Ammon's horn (tissue), 1 donor: ENCODE data around the gene SLX9.

ENCODE experiments used
- DNase-seq: peaks from one replicate; pipeline ENCODE4 v3.0.0-alpha.2; 2016; ENCODE audit warnings: low spot score

The SLX9 gene

DNA sequence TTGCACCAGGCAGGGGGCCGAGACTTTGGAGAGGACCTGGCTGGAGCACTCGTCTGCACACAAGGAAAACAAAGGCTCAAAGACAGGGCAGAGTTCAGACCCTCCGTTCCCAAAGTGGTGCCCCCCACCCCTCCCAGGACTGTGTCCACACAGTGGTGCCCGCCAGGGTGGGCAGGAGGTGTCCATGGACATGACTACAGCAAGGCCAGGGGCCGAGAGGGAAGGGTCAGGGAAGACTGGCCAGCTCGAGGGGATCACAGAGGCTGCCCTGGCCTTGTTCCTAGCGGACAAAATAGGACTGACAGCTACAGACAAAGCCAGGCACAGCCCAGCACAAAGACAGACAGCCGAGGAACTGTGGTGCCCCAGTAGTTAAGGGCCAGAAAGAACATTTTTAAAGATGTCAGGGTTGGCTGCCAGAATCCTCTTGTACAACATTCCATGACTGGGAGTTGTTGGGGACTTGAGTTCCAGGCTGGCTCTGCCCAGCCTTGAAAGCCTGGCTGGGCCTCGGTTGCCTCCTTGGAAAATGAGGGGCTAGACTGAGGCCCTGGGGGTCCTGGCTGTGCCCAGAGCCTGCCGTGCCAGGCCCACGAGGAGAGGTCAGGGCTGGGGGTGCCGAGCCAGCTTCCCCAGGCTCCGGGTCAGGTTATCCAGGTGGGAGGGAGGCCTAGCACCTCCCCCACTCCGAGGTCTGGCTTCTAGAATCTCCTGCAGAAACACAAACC, 63.7 kb downstream of the SLX9 start:
- DNase-seq = peak; percentile 53

GRCh38 chr21:45004059-45004422, 64.2 kb downstream of the SLX9 start:
- no peak for DNase-seq

- no peak for DNase-seq
These were observed 64.8 kb downstream of the SLX9 start for GRCh38 chr21:45004481-45005247.

DNA sequence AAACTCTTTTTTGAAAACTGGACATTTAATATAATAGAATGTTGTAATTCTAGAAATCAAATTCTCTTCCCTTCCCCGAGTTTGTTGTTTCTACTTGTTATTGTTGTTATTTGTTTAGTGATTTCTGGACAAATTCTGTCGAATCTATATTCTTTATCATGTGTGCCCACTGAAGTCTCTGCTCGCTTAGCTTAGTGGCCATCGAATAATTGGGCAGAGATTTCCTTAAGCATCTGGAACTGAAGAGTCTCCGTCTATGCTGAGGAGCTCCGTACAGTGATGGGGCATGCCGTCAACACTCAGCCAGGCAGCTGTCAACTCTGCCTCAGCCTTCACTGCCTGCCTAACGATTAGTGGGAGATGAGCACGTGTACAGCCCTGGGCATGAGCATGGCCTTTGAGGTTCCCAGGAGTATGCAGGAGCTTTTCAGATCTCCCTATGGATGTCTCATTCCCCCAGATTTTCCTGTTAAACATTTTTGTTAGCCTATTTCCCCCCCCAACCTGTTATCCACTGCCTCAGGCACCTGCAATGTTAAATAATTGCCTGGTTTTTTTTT, 66.8 kb downstream of the SLX9 start:
- DNase-seq = no peak

DNA sequence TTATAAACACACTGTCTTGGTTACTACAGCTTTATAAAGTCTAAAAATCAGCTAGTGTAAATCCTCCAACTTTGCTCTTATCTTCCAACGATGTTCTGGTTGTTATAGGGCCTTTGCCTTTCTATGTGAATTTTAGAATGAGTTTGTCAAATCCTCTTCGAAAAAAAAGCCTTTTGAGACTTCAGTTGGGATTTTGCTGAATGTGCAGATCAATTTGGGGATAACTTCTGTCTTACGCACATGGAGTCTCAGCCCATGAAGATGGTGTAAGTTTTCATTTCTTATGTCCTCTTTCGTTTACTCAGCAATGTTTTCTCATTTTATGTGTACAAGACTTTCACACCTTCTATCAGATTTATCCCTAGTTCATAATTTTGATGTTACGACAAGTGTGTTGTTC, 69.8 kb downstream of the SLX9 start:
- no peak for DNase-seq

DNA sequence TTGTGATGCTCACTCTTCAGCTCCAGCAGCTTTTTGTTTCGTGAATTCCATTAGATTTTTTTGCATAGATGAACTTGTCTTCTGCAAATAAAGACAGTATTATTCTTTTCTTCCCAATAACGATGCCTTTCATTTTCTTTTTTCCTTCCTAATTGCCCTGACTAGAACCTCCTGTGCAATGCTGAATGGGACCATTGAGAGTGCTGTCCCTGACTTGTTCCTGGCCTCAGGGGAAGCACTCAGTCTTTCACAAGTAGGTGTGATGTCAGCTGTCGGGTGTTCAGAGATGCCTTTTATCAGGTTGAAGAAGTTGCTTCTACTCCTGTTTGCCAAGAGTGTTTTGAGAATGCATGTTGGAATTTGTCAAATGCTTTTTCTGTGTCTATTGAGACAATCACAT, 70.3 kb downstream of the SLX9 start:
- no peak for DNase-seq

DNA sequence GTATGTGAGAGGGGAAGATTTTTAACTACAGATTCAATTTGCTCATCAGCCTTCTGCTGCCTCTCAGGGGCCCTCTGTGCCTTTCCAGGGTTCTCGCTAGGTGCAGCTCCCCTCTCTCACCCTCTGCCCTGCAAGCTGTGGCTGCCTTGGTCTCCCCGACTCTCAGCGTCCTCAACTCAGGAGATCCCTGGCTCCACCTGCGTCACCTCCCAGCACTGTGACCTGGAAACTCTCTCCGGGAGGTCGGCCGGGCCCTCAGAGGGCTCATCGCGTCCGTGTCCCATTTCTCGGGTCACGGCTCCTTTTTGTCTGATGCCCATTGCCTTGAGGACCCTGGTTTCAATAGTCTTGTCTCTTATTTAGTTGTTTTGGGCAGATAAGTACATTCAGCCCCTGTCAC, 71.0 kb downstream of the SLX9 start:
- DNase-seq = no peak

DNA sequence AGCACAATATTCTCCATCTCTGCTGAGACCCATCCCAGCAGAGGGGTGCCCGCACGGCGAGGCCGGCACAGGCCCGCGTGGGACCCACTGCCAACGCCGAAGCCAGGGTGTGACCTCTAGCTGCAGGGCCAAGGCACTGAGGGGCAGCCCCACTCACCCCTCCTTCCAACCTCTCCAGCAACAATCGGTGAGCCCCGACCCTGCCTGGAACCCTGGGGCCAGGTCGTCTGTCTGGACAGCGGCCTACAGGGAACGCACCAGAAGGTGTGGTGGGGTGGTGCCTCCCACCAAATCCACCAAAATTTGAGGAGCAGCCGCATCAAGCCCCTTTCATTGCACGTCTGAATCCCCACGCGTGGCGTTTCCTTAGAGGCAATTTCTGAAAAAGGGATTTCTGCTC, 71.6 kb downstream of the SLX9 start:
- no peak for DNase-seq

- no peak for DNase-seq
These were observed 72.3 kb downstream of the SLX9 start for GRCh38 chr21:45011911-45012661.

- DNase-seq = no peak
These were observed 72.9 kb downstream of the SLX9 start for GRCh38 chr21:45012662-45013259.

DNA sequence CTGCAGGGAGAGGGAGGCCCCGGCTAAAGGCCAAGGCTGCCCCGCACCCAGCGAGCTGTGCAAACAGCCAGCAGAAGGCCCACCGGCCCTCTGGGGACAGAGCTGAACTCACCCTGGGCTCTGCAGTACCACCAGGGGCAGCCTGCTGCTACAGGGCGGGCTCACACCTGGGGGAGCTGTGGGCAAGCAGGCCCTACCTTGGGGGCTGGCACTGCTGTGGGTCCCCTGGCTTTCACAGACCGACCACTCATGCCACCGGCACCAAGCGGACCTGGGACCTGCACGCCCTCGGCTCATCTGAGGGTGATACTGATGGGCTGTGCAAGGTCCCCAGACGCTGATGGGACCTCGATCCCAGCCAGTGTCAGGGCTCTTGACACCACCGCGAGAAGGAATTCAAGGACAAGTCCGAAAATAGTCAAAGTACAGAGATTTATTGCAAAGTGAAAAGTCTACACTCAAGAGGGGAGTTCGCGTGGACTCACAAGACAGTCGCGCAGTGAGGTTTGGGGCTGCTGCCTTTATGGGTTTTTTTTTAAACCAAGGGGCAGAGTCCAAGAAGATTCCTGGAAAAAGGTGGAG, 73.5 kb downstream of the SLX9 start:
- DNase-seq = no peak

- no peak for DNase-seq
These were observed 75.1 kb downstream of the SLX9 start for GRCh38 chr21:45014747-45015468.

DNA sequence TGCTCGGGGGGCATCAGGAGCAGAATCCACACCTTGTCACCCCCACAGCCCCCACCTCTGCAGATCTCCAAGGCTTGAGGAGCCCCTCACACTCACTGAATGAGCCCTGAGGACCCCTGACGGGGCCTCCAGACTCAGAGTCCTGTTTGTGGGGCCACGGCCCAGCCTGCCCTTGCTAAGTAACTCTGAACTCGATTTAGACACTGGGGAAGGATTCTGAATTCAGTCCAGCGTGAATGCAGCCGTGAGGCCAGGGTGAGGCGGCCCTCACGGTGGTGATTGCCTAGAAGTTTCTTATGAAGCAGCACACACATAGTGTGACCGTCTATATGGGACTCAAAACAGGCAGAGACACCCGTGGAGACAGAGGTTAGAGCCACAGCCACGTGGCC, 75.6 kb downstream of the SLX9 start:
- no peak for DNase-seq

DNA sequence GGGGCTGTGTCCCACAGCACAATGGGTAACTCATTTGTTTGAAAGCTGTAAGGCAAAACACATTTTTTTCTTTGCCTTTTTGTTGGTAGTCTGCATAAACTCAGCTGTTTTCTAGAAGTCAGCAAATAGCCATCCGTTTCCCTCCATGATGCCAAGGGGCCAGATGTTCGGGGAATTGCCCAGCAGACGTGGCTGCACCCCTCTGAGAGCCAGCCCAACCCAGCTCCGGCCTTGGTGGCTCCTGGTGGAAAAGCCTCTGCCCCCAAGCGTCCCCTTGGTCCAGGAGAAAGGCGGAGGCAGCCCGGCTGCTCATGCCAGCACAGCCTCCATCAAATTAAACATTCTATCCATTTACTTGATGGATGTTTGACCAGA, 76.2 kb downstream of the SLX9 start:
- no peak for DNase-seq

GRCh38 chr21:45016406-45017038, 76.7 kb downstream of the SLX9 start:
- DNase-seq = no peak

- no peak for DNase-seq
These were observed 77.5 kb downstream of the SLX9 start for GRCh38 chr21:45017039-45017960.

- no peak for DNase-seq
These were observed 78.6 kb downstream of the SLX9 start for GRCh38 chr21:45018131-45019075.

GRCh38 chr21:45019076-45019886, 79.5 kb downstream of the SLX9 start:
- no peak for DNase-seq
